OCI-LY1 (cell line): Measurements from ENCODE around the gene CAPS.
"Not testable (repeated sequence)": the region's sequence is repeated elsewhere in the genome, so short reads cannot be mapped to it uniquely, and the experiment has no call there.

Experiments
- EZH2 ChIP-seq: fragments of 200-600 bp; sonication (generic), shearing (Covaris generic); IDR thresholded peaks from 2 replicates; pipeline ENCODE4 v1.8.0; 2017; ENCODE audit warnings: borderline replicate concordance, mixed run types, mild to moderate bottlenecking, antibody characterized with exemption, low read length, moderate library complexity, mixed read lengths
- TF ChIP-seq, protein P1 (sequence below): fragments of 200-600 bp; sonication (generic), shearing (Covaris generic); IDR thresholded peaks from 2 replicates; pipeline ENCODE4 v1.5.1; 2017; ENCODE audit warnings: mild to moderate bottlenecking, antibody characterized with exemption, low read length, moderate library complexity, mixed read lengths

- TF ChIP-seq, protein P1, sequence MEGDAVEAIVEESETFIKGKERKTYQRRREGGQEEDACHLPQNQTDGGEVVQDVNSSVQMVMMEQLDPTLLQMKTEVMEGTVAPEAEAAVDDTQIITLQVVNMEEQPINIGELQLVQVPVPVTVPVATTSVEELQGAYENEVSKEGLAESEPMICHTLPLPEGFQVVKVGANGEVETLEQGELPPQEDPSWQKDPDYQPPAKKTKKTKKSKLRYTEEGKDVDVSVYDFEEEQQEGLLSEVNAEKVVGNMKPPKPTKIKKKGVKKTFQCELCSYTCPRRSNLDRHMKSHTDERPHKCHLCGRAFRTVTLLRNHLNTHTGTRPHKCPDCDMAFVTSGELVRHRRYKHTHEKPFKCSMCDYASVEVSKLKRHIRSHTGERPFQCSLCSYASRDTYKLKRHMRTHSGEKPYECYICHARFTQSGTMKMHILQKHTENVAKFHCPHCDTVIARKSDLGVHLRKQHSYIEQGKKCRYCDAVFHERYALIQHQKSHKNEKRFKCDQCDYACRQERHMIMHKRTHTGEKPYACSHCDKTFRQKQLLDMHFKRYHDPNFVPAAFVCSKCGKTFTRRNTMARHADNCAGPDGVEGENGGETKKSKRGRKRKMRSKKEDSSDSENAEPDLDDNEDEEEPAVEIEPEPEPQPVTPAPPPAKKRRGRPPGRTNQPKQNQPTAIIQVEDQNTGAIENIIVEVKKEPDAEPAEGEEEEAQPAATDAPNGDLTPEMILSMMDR: not testable (repeated sequence)
- TF ChIP-seq EZH2: not testable (repeated sequence)
Observed at GRCh38 chr19:5963259-5963658, 49.2 kb downstream of the CAPS start.
